Hepatic stellate cell (primary cell): Measurements from ENCODE around the gene MAN2A2.
A peak's percentile ranks its signal among the peaks of the same experiment; 100 is the strongest.
"Not testable (repeated sequence)": the region's sequence is repeated elsewhere in the genome, so short reads cannot be mapped to it uniquely, and the experiment has no call there.

ENCODE experiments used
- DNase-seq: peaks from one replicate; pipeline ENCODE4 v3.0.0; 2011; ENCODE audit warnings: low spot score

Gene MAN2A2

GRCh38 chr15:90871139-90871715 is 31.9 kb upstream of the MAN2A2 start:
- DNase-seq: no peak

GRCh38 chr15:90871716-90872485 is 31.2 kb upstream of the MAN2A2 start:
- no peak for DNase-seq

- DNase-seq: peak; percentile 88
Observed at GRCh38 chr15:90872486-90873184, 30.5 kb upstream of the MAN2A2 start.

GRCh38 chr15:90873488-90873997 is 29.6 kb upstream of the MAN2A2 start:
- DNase-seq: no peak

GRCh38 chr15:90873998-90874605 is 29.0 kb upstream of the MAN2A2 start:
- DNase-seq: no peak

GRCh38 chr15:90874986-90875385 is 28.1 kb upstream of the MAN2A2 start:
- not testable (repeated sequence) for DNase-seq

GRCh38 chr15:90875549-90875981 is 27.5 kb upstream of the MAN2A2 start:
- no peak for DNase-seq

- no peak for DNase-seq
Observed at GRCh38 chr15:90876046-90876445, 27.1 kb upstream of the MAN2A2 start.

GRCh38 chr15:90876512-90877170 is 26.5 kb upstream of the MAN2A2 start:
- DNase-seq: no peak

GRCh38 chr15:90877315-90877714 is 25.8 kb upstream of the MAN2A2 start:
- DNase-seq: no peak

GRCh38 chr15:90877996-90878395 is 25.1 kb upstream of the MAN2A2 start:
- no peak for DNase-seq

GRCh38 chr15:90878660-90879059 is 24.4 kb upstream of the MAN2A2 start:
- no peak for DNase-seq

GRCh38 chr15:90879730-90880366 is 23.3 kb upstream of the MAN2A2 start:
- DNase-seq: no peak

- DNase-seq: no peak
Observed at GRCh38 chr15:90880381-90881145, 22.5 kb upstream of the MAN2A2 start.

GRCh38 chr15:90881181-90881977 is 21.7 kb upstream of the MAN2A2 start:
- no peak for DNase-seq

- no peak for DNase-seq
Observed at GRCh38 chr15:90881978-90882721, 21.0 kb upstream of the MAN2A2 start.

- DNase-seq: no peak
Observed at GRCh38 chr15:90882781-90883525, 20.1 kb upstream of the MAN2A2 start.

- no peak for DNase-seq
Observed at GRCh38 chr15:90883526-90883975, 19.6 kb upstream of the MAN2A2 start.
